Progenitor cell of endocrine pancreas (in vitro differentiated cells): ENCODE results near the gene LEUTX. TPM values are rescaled to one million over a fixed set of nuclear protein-coding genes. Genes with fewer than 3 reads are reported as not detected.

Source experiments
- DNase-seq: peaks from one replicate; pipeline ENCODE4 v3.0.0; 2021; ENCODE audit warnings: low spot score; ENCODE audit not compliant: unreplicated experiment
- H3K27ac Mint-ChIP-seq: 2 replicates; pipeline ENCODE4 v1.8.0; 2021; ENCODE audit warnings: mild to moderate bottlenecking, moderate library complexity, mixed read lengths
- H3K27me3 Mint-ChIP-seq: 2 replicates; pipeline ENCODE4 v1.8.0; 2021; ENCODE audit warnings: mixed read lengths
- H3K36me3 Mint-ChIP-seq: 2 replicates; pipeline ENCODE4 v1.8.0; 2022; ENCODE audit warnings: mixed read lengths; ENCODE audit not compliant: insufficient read depth
- H3K4me1 Mint-ChIP-seq: 2 replicates; pipeline ENCODE4 v1.8.0; 2021; ENCODE audit warnings: low read depth, mixed read lengths
- H3K4me3 Mint-ChIP-seq: 2 replicates; pipeline ENCODE4 v1.8.0; 2021; ENCODE audit warnings: low read depth, mild to moderate bottlenecking, moderate library complexity, mixed read lengths
- H3K9me3 Mint-ChIP-seq: 2 replicates; pipeline ENCODE4 v1.8.0; 2021; ENCODE audit warnings: low read depth, mixed read lengths
- total RNA-seq: library from RNA; stranded (reverse); gene quantifications from 2 replicates; pipeline ENCODE4 v1.2.1, GENCODE V29; 2021
- TF ChIP-seq, protein P1 (sequence below): fragments of 200-600 bp; sonication (generic); IDR thresholded peaks from one replicate; pipeline ENCODE4 v1.5.0; 2021; ENCODE audit warnings: antibody characterized with exemption, mild to moderate bottlenecking; ENCODE audit not compliant: unreplicated experiment

The LEUTX gene
- total RNA-seq, 1 donor from 2014 or later = not detected

DNA sequence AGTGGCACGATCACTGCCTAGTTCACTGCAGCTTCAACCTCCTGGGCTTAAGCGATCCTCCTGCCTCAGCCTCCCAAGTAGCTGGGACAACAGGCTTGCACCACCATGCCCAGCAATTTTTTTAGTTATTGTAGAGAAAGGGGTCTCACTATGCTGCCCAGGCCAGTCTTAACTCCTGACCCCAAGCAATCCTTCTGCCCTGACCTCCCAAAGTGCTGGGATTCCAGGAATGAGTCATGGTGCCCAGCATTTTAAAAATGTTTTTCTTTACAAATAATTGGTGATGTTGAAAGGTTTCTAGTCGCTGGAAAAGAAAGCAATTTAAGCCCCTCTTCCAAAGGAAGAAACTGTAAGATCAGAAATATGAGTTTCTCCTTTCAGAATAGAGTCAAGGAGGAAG, 35.9 kb downstream of the LEUTX start:
- Mint-ChIP-seq H3K27me3 (no peaks in the 10 kb centered on the region), H3K27ac (no peak overlapping the region)
- DNase-seq = no peak

DNA sequence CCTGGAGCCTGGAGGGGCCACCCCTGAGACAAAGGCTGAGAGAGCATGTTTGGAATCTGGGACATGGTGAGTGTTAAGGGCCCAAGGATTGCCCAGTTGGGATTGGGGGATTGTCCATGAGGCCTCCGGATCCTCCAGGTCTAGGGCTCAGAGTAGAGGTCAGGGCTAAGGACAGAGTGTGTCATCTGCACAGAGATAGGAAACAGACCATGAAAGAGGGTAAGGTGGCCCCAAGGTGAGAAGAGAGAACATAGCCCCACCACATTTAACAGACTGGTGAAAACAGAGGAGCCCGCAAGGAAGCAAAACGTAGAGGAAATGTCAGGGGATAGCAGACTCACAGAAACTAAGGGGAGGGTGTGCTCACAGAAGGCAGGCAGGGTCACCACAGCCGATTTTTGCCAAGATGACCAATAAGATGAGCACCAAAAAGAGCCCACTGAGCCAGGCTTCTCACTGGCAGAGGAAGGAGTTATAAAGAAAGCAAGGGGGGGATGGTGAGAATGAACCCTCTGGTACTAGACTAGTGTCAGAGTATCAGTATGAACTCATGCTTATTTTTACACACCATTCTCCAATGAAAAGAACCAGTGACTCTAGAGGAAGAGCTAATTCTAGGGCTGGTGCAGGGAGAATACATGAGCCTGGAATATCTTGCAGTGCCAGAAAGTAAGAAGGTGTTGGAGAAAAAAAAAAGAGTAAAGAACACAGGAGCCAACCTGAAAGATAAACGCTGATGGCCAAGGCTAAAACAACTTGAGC, 37.8 kb downstream of the LEUTX start:
- Mint-ChIP-seq H3K27ac (peak overlapping the region; percentile 78), H3K9me3 (no peaks in the 10 kb centered on the region), H3K36me3 (peaks cover 2% of the 10 kb centered on the region), H3K4me1 (no peaks in the 10 kb centered on the region), H3K27me3 (no peaks in the 10 kb centered on the region), H3K4me3 (no peak overlapping the region)
- TF ChIP-seq, protein P1, sequence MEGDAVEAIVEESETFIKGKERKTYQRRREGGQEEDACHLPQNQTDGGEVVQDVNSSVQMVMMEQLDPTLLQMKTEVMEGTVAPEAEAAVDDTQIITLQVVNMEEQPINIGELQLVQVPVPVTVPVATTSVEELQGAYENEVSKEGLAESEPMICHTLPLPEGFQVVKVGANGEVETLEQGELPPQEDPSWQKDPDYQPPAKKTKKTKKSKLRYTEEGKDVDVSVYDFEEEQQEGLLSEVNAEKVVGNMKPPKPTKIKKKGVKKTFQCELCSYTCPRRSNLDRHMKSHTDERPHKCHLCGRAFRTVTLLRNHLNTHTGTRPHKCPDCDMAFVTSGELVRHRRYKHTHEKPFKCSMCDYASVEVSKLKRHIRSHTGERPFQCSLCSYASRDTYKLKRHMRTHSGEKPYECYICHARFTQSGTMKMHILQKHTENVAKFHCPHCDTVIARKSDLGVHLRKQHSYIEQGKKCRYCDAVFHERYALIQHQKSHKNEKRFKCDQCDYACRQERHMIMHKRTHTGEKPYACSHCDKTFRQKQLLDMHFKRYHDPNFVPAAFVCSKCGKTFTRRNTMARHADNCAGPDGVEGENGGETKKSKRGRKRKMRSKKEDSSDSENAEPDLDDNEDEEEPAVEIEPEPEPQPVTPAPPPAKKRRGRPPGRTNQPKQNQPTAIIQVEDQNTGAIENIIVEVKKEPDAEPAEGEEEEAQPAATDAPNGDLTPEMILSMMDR = no peak
- DNase-seq = no peak

More for the DNA sequence above, 35.9 kb downstream of the LEUTX start:
- H3K36me3 Mint-ChIP-seq = peaks cover 2% of the 10 kb centered on the region
- H3K4me1 Mint-ChIP-seq = no peaks in the 10 kb centered on the region
- no peaks in the 10 kb centered on the region for H3K9me3 Mint-ChIP-seq
- TF ChIP-seq, protein P1 = no peak
- H3K4me3 Mint-ChIP-seq = no peak overlapping the region

DNA sequence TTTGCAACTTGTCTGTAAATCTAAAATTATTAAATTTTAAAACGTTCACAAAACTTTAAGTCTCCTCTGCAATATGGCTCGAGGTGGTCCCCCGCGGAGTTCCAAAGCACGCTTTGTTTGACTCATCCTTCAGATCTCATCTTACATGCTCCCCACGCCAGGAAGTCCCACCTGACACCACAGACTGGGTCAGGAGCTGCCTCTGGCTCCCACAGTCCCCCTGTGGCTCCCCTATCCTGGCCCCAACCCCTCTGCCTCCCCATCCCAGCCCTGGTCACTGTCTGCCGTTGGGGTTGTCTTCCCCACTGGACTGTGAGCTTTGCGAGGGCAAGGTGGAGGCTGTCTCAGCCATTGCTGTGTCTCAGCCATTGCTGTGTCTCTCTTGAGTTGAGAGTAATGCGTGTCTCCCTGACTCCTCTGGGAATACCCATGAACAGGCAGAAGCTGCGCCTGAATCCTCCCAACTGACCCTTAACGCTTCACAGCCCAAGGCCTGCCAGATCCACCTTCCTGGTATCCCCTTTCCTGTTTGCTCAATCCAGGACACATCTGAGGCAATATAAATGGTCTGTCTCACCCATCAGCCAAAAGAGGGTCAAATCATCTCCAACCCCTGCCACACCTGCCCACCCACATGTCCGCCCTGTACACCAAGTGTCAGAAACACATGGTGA, 39.4 kb downstream of the LEUTX start:
- TF ChIP-seq, protein P1 = no peak
- H3K27ac Mint-ChIP-seq = no peak overlapping the region
- DNase-seq = no peak
- no peaks in the 10 kb centered on the region for H3K27me3 Mint-ChIP-seq
- peaks cover 2% of the 10 kb centered on the region for H3K36me3 Mint-ChIP-seq
- no peaks in the 10 kb centered on the region for H3K4me1 Mint-ChIP-seq
- H3K4me3 Mint-ChIP-seq = no peak overlapping the region
- no peaks in the 10 kb centered on the region for H3K9me3 Mint-ChIP-seq

DNA sequence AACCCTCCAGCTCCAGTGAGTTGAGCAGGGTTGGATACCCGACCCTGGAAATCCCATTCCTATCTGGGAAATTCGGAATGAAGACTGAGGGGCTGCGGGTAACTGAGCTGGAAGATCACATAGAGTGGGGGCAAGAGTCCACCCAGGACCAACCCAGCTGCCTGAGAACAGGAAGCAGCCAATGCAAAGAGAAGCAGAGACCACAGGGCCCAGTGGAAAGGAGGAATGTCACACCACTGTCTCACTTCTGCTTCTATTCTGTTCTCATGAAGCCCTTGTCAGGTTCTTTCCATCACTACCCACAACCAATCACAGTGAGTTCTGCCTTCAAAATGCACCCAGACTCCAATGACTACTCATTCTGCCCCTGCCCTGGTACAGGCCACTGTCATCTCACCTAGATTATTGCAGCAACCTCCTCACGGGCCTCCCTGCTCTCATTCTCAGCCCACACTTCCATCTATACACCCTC, 40.0 kb downstream of the LEUTX start:
- Mint-ChIP-seq H3K4me1 (no peaks in the 10 kb centered on the region), H3K36me3 (peaks cover 2% of the 10 kb centered on the region), H3K27me3 (no peaks in the 10 kb centered on the region), H3K27ac (no peak overlapping the region), H3K4me3 (no peak overlapping the region), H3K9me3 (no peaks in the 10 kb centered on the region)
- no peak for DNase-seq
- TF ChIP-seq, protein P1 = no peak

DNA sequence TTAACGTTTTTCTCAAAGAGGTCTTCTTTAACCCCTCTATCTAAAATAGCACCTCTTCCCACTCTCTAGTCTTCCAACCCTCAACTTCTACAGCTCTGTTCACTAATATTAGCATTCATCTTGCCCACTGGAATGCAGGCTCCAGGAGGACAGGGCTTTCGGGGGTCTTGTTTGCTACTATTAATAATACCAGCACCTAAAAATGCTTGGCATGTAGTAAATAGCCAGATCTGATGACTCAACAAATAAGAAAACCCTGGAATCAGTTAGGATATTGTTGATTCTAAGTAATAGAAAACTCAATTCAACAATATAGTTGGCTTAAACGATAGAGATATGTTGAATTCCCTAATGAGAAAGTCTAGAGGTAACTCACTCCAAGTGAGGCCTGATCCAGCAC, 41.1 kb downstream of the LEUTX start:
- Mint-ChIP-seq H3K36me3 (peaks cover 2% of the 10 kb centered on the region), H3K27me3 (no peaks in the 10 kb centered on the region), H3K4me3 (no peak overlapping the region), H3K27ac (no peak overlapping the region), H3K9me3 (no peaks in the 10 kb centered on the region), H3K4me1 (peaks cover 2% of the 10 kb centered on the region)
- TF ChIP-seq, protein P1 = no peak
- DNase-seq = no peak
